Lung (tissue), 12 donors: ENCODE measurements around the gene MLEC. TPM values are rescaled to one million over a fixed set of nuclear protein-coding genes. Genes with fewer than 3 reads are reported as not detected.
A peak's percentile ranks its signal among the peaks of the same experiment; 100 is the strongest.

ENCODE experiments used
- ATAC-seq: fragments of 200-7000 bp; cut with Tn5 transposase; one replicate; pipeline ENCODE4 v1.9.1; 2020; ENCODE audit warnings: moderate number of reproducible peaks; ENCODE audit not compliant: insufficient read depth, low FRiP score
- DNase-seq, 3 donors: peaks; one replicate each; pipeline ENCODE4 v3.0.0-alpha.2; 2013 to 2017
- H3K27ac ChIP-seq, 2 donors: one replicate each; pipeline ENCODE4 v1.5.1; 2013; ENCODE audit warnings: mild to moderate bottlenecking in 2 of 2, moderate library complexity in 2 of 2, control low read depth in 1 of 2, inconsistent platforms in 1 of 2, low read depth in 1 of 2, low read length in 1 of 2
- H3K27me3 ChIP-seq, 3 donors: one replicate each; pipeline ENCODE4 v1.5.1; 2013; ENCODE audit warnings: low read length in 2 of 3; ENCODE audit not compliant: control insufficient read depth in 3 of 3, insufficient read depth in 3 of 3
- H3K36me3 ChIP-seq, 4 donors: one replicate each; pipeline ENCODE4 v1.5.1; 2013; ENCODE audit warnings: low read length in 4 of 4, mild to moderate bottlenecking in 1 of 4, moderate library complexity in 1 of 4; ENCODE audit not compliant: control insufficient read depth in 4 of 4, insufficient read depth in 4 of 4
- H3K4me1 ChIP-seq, 5 donors: one replicate each; pipeline ENCODE4 v1.5.1; 2013; ENCODE audit warnings: low read length in 5 of 5, mild to moderate bottlenecking in 2 of 5, moderate library complexity in 1 of 5; ENCODE audit not compliant: control insufficient read depth in 5 of 5, insufficient read depth in 5 of 5
- H3K4me3 ChIP-seq: one replicate; pipeline ENCODE4 v1.5.1; 2013; ENCODE audit warnings: mild to moderate bottlenecking, control low read depth, moderate library complexity
- H3K9ac ChIP-seq, 2 donors: one replicate each; pipeline ENCODE4 v1.5.1; 2013; ENCODE audit warnings: low read length in 2 of 2, control low read depth in 1 of 2; ENCODE audit not compliant: insufficient read depth in 1 of 2
- H3K9me3 ChIP-seq, 4 donors: one replicate each; pipeline ENCODE4 v1.5.1; 2013; ENCODE audit warnings: low read length in 3 of 4, mild to moderate bottlenecking in 1 of 4, moderate library complexity in 1 of 4; ENCODE audit not compliant: control insufficient read depth in 4 of 4, insufficient read depth in 3 of 4
- CTCF ChIP-seq: IDR thresholded peaks from 2 replicates; pipeline ENCODE4 v1.5.1; 2012; ENCODE audit warnings: mild to moderate bottlenecking; ENCODE audit errors: control extremely low read depth, extremely low read depth
- WGBS, 2 donors: extraction: QIAGEN DNeasy Blood & Tissue Kit; methylation state at CpG; one replicate each; pipeline ENCODE4 v1.1.7; 2013; 5-methylcytosine and 5-hydroxymethylcytosine counted together
- polyA plus RNA-seq, 2 donors: library from polyadenylated mRNA; stranded (reverse); fragments of 200-250 nt; gene quantifications; one replicate each; pipeline ENCODE4 v1.2.1, GENCODE V29; 2013
- total RNA-seq, 2 donors: library from RNA; depleted of rRNA in 1 of 2; stranded (reverse); fragments of >200 nt in 1 of 2; gene quantifications; one replicate each; pipeline ENCODE4 v1.2.1, GENCODE V29; 2014 to 2021
- donor health status: control.
- donor health status: control.
- donor health status: Bipolar disorder and iron deficiency.
- donor health status: healthy.
- donor health status: DM: yes; HTN: yes; CAD: no.

MLEC gene
- total and polyA plus RNA-seq, 4 donors = 34.1 to 161 (median 53.7) TPM

- DNase-seq (no peak), ATAC-seq (no peak)
- Histone ChIP-seq H3K4me1 (peaks cover 0 to 12% (median 4%) of the 10 kb centered on the region in 5 donors), H3K4me3 (no peak overlapping the region), H3K36me3 (peaks cover 0 to 13% (median 7%) of the 10 kb centered on the region in 4 donors), H3K9me3 (peaks cover 0 to 3% (median 0%) of the 10 kb centered on the region in 4 donors), H3K9ac (no peak overlapping the region), H3K27me3 (no peaks in the 10 kb centered on the region), H3K27ac (no peak overlapping the region)
- no peak for TF ChIP-seq CTCF
- 62 to 79% methylated on average over 5 of the region's 5 CpGs for WGBS, 2 donors
Measured at GRCh38 chr12:120706029-120706428, 19.1 kb downstream of the MLEC start.

- peaks cover 0 to 5% (median 3%) of the 10 kb centered on the region in 4 donors for H3K36me3 ChIP-seq
- peaks cover 0 to 3% (median 0%) of the 10 kb centered on the region in 4 donors for H3K9me3 ChIP-seq
- 71 to 73% methylated on average over 4 of the region's 4 CpGs for WGBS, 2 donors
- no peak overlapping the region for H3K9ac ChIP-seq
- DNase-seq (no peak), ATAC-seq (no peak)
- H3K27me3 ChIP-seq = no peaks in the 10 kb centered on the region
- H3K27ac ChIP-seq = no peak overlapping the region
- TF ChIP-seq CTCF = no peak
- no peak overlapping the region for H3K4me3 ChIP-seq
- H3K4me1 ChIP-seq = peaks cover 4 to 32% (median 7%) of the 10 kb centered on the region in 5 donors
Measured at GRCh38 chr12:120708651-120709050, 21.7 kb downstream of the MLEC start.

- peak within 1 kb of the TSS; percentile 78 to 92 for H3K27ac ChIP-seq
Measured at GRCh38 chr12:120710031-120710804, 23.3 kb downstream of the MLEC start, which contains the start of gene UNC119B. Gene UNC119B (plus strand): TSS chr12:120710458. CDS start chr12:120710475, 17 bp downstream.

More at GRCh38 chr12:120710031-120710804, 23.3 kb downstream of the MLEC start, which contains the start of gene UNC119B:
- peaks cover 0 to 3% (median 0%) of the 10 kb centered on the region in 4 donors for H3K9me3 ChIP-seq
- DNase-seq (peak; percentile 70 to 78 (median 75)), ATAC-seq (peak; percentile 88)
- H3K9ac ChIP-seq = peak within 1 kb of the TSS; percentile 46 to 61
- H3K36me3 ChIP-seq = peaks cover 0 to 19% (median 8%) of the 10 kb centered on the region in 4 donors
- peaks cover 4 to 37% (median 7%) of the 10 kb centered on the region in 5 donors for H3K4me1 ChIP-seq
- H3K4me3 ChIP-seq = peak within 1 kb of the TSS; percentile 70
- WGBS, 2 donors = 1 to 2% methylated on average over 32 to 76 of the region's 76 CpGs
- no peak for TF ChIP-seq CTCF
- H3K27me3 ChIP-seq = no peaks in the 10 kb centered on the region
